Tibial nerve (tissue), 4 donors: ENCODE data around the gene HBP1. TPM values are rescaled to one million over a fixed set of nuclear protein-coding genes. Genes with fewer than 3 reads are reported as not detected.

Source experiments
- DNase-seq, 2 donors: peaks; one replicate each; pipeline ENCODE4 v3.0.0-alpha.2; 2019; ENCODE audit warnings: low spot score in 2 of 2
- H3K27ac ChIP-seq, 4 donors: fragments of 200-600 bp; sonication (generic) in 3 of 4; one replicate each; pipeline ENCODE4 v1.5.1; 2017 to 2019; ENCODE audit warnings: mild to moderate bottlenecking in 1 of 4
- H3K27me3 ChIP-seq, 2 donors: fragments of 200-600 bp; sonication (generic) in 1 of 2; one replicate each; pipeline versions ENCODE4 v1.5.1 to v1.6.0; 2017 to 2019
- H3K36me3 ChIP-seq, 3 donors: fragments of 200-600 bp; sonication (generic); one replicate each; pipeline ENCODE4 v1.5.1; 2018 to 2019
- H3K4me1 ChIP-seq, 4 donors: fragments of 200-600 bp; sonication (generic) in 3 of 4; one replicate each; pipeline ENCODE4 v1.5.1; 2017 to 2019
- H3K4me3 ChIP-seq, 4 donors: fragments of 200-600 bp; sonication (generic) in 3 of 4; one replicate each; pipeline ENCODE4 v1.5.1; 2017 to 2019; ENCODE audit warnings: mild to moderate bottlenecking in 1 of 4, moderate library complexity in 1 of 4
- H3K9me3 ChIP-seq, 4 donors: fragments of 200-600 bp; sonication (generic) in 3 of 4; one replicate each; pipeline ENCODE4 v1.5.1; 2017 to 2019
- CTCF ChIP-seq, 5 experiments: fragments of 200-600 bp in 3 of 5; fragments of 450-650 bp in 2 of 5; sonication (generic) in 3 of 5; IDR thresholded peaks; one replicate each; pipeline ENCODE4 v1.5.1; 2016 to 2019; ENCODE audit warnings: antibody characterized with exemption in 5 of 5, mild to moderate bottlenecking in 3 of 5, moderate library complexity in 2 of 5
- EP300 ChIP-seq, 2 donors: sonication (generic); formaldehyde crosslinking; IDR thresholded peaks; one replicate each; pipeline ENCODE4 v1.6.1; 2017; ENCODE audit warnings: antibody characterized with exemption in 2 of 2, mild to moderate bottlenecking in 1 of 2
- POLR2A ChIP-seq, 2 donors: fragments of 450-650 bp; IDR thresholded peaks; one replicate each; pipeline ENCODE4 v1.6.1; 2017; ENCODE audit warnings: antibody characterized with exemption in 2 of 2, mild to moderate bottlenecking in 2 of 2, moderate library complexity in 2 of 2
- WGBS, 2 donors: methylation state at CpG; one replicate each; pipeline ENCODE4 v1.1.5; 2018; 5-methylcytosine and 5-hydroxymethylcytosine counted together
- total RNA-seq, 4 donors: library from RNA; depleted of rRNA; stranded (reverse); fragments of >200 nt; gene quantifications; one replicate each; pipeline ENCODE4 v1.1.0, GENCODE V29; 2016

Gene HBP1
- total RNA-seq, 4 donors from 2014 or later, result 78.9 to 157 (median 123) TPM

- DNase-seq, result no peak
- H3K27ac ChIP-seq, result no peak overlapping the region
- WGBS, 2 donors, result 51 to 53% methylated on average over 2 of the region's 2 CpGs
- no peaks in the 10 kb centered on the region for H3K9me3 ChIP-seq
- H3K4me3 ChIP-seq, result no peak overlapping the region
- no peak for TF ChIP-seq EP300 (IDR thresholded peaks at IDR 0.05)
- TF ChIP-seq CTCF (IDR thresholded peaks at IDR 0.05), result no peak
- TF ChIP-seq POLR2A (IDR thresholded peaks at IDR 0.05), result no peak
- peaks cover 0 to 6% (median 0%) of the 10 kb centered on the region in 4 donors for H3K4me1 ChIP-seq
- no peaks in the 10 kb centered on the region for H3K27me3 ChIP-seq
- H3K36me3 ChIP-seq, result no peaks in the 10 kb centered on the region
Observed at GRCh38 chr7:107164092-107164491, 4.7 kb upstream of the HBP1 start.

- Histone ChIP-seq H3K27me3 (no peaks in the 10 kb centered on the region), H3K4me1 (peaks cover 0 to 8% (median 2%) of the 10 kb centered on the region in 4 donors), H3K36me3 (no peaks in the 10 kb centered on the region), H3K9me3 (no peaks in the 10 kb centered on the region), H3K4me3 (no peak overlapping the region), H3K27ac (no peak overlapping the region)
- no peak for DNase-seq
- 70 to 81% methylated on average over 3 of the region's 3 CpGs for WGBS, 2 donors
- no peak for TF ChIP-seq CTCF (IDR thresholded peaks at IDR 0.05)
- TF ChIP-seq EP300 (IDR thresholded peaks at IDR 0.05), result no peak
- no peak for TF ChIP-seq POLR2A (IDR thresholded peaks at IDR 0.05)
Observed at GRCh38 chr7:107165341-107165740, 3.5 kb upstream of the HBP1 start.

- TF ChIP-seq CTCF (IDR thresholded peaks at IDR 0.05) (no peak), EP300 (IDR thresholded peaks at IDR 0.05) (no peak), POLR2A (IDR thresholded peaks at IDR 0.05) (no peak)
- H3K4me3 ChIP-seq, result peak overlapping the region; percentile 49 to 59 (median 56)
- H3K27me3 ChIP-seq, result no peaks in the 10 kb centered on the region
- H3K27ac ChIP-seq, result peak overlapping the region; percentile 96 to 100 (median 98)
- no peak for DNase-seq
- 29 to 32% methylated on average over 5 of the region's 5 CpGs for WGBS, 2 donors
- H3K4me1 ChIP-seq, result peaks cover 0 to 21% (median 14%) of the 10 kb centered on the region in 4 donors
- H3K9me3 ChIP-seq, result no peaks in the 10 kb centered on the region
- no peaks in the 10 kb centered on the region for H3K36me3 ChIP-seq
Observed at GRCh38 chr7:107166736-107167426, 1.9 kb upstream of the HBP1 start.

- peak; percentile 40 to 68 for DNase-seq
- Histone ChIP-seq H3K27me3 (no peaks in the 10 kb centered on the region), H3K4me3 (peak overlapping the region; percentile 49 to 59 (median 56)), H3K36me3 (no peaks in the 10 kb centered on the region), H3K4me1 (peaks cover 0 to 29% (median 19%) of the 10 kb centered on the region in 4 donors), H3K27ac (peak overlapping the region; percentile 96 to 100 (median 98)), H3K9me3 (no peaks in the 10 kb centered on the region)
- peak; percentile 28 to 69 (median 39) for TF ChIP-seq CTCF (IDR thresholded peaks at IDR 0.05)
- no peak for TF ChIP-seq POLR2A (IDR thresholded peaks at IDR 0.05)
- WGBS, 2 donors, result 0% methylated on average over 15 of the region's 15 CpGs
Observed at GRCh38 chr7:107167483-107168232, 1.1 kb upstream of the HBP1 start.
